MM.1S (cell line): ENCODE measurements around the gene ZNF764.

Source experiments
- DNase-seq: peaks from one replicate; pipeline ENCODE4 v3.0.0-alpha.2; 2015
- H2AFZ ChIP-seq: fragments of 300-600 bp; sonication (generic); 2 replicates; pipeline ENCODE4 v1.6.0; 2016; ENCODE audit warnings: antibody characterized with exemption, low read length
- H3F3A ChIP-seq: fragments of 300-600 bp; sonication (generic); 2 replicates; pipeline ENCODE4 v1.6.1; 2016; ENCODE audit warnings: mild to moderate bottlenecking, antibody characterized with exemption, low read length, moderate library complexity, mixed read lengths; ENCODE audit not compliant: insufficient read depth
- H3K27ac ChIP-seq: fragments of 300-600 bp; sonication (generic); 2 replicates; pipeline ENCODE4 v1.5.1; 2016; ENCODE audit warnings: mild to moderate bottlenecking, low read length
- H3K27me3 ChIP-seq: fragments of 300-600 bp; sonication (generic); replicated peaks from 2 replicates; pipeline ENCODE4 v1.6.0; 2016; ENCODE audit warnings: low read length; ENCODE audit not compliant: insufficient read depth
- H3K36me3 ChIP-seq: fragments of 300-600 bp; sonication (generic); replicated peaks from 2 replicates; pipeline ENCODE4 v1.6.1; 2016; ENCODE audit warnings: mild to moderate bottlenecking, low read length, mixed read lengths; ENCODE audit not compliant: insufficient read depth
- H3K4me1 ChIP-seq: fragments of 300-600 bp; sonication (generic); 2 replicates; pipeline ENCODE4 v1.6.1; 2016; ENCODE audit warnings: low read length, mixed read lengths
- H3K4me2 ChIP-seq: fragments of 300-600 bp; sonication (generic); 2 replicates; pipeline ENCODE4 v1.6.0; 2016; ENCODE audit warnings: low read depth, low read length
- H3K4me3 ChIP-seq: fragments of 300-600 bp; sonication (generic); 2 replicates; pipeline ENCODE4 v1.5.1; 2016; ENCODE audit warnings: low read length, mixed read lengths
- H3K79me2 ChIP-seq: fragments of 300-600 bp; sonication (generic); 2 replicates; pipeline ENCODE4 v1.6.1; 2016; ENCODE audit warnings: mixed run types, low read length, mixed read lengths
- H3K9ac ChIP-seq: fragments of 300-600 bp; sonication (generic); 2 replicates; pipeline ENCODE4 v1.6.1; 2016; ENCODE audit warnings: low read length, mixed read lengths
- H3K9me2 ChIP-seq: fragments of 300-600 bp; sonication (generic); replicated peaks from 2 replicates; pipeline ENCODE4 v1.6.1; 2016; ENCODE audit warnings: mild to moderate bottlenecking, low read length, mixed read lengths; ENCODE audit not compliant: insufficient read depth
- H3K9me3 ChIP-seq: fragments of 300-600 bp; sonication (generic); replicated peaks from 2 replicates; pipeline ENCODE4 v1.6.1; 2016; ENCODE audit warnings: mild to moderate bottlenecking, low read length, mixed read lengths; ENCODE audit not compliant: insufficient read depth
- H4K20me1 ChIP-seq: fragments of 300-600 bp; sonication (generic); 2 replicates; pipeline ENCODE4 v1.6.1; 2016; ENCODE audit warnings: mild to moderate bottlenecking, low read length, moderate library complexity, mixed read lengths; ENCODE audit not compliant: insufficient read depth
- CTCF ChIP-seq: fragments of 300-600 bp; sonication (generic); IDR thresholded peaks from 2 replicates; pipeline ENCODE4 v1.5.1; 2016; ENCODE audit warnings: antibody characterized with exemption, low read length, mixed read lengths
- EZH2 ChIP-seq: fragments of 300-600 bp; sonication (generic); optimal IDR thresholded peaks from 2 replicates; pipeline ENCODE3; 2017; ENCODE audit warnings: low read depth, mild to moderate bottlenecking, antibody characterized with exemption, low read length, mixed read lengths
- EZH2phosphoT487 ChIP-seq: fragments of 300-600 bp; sonication (generic); IDR thresholded peaks from 2 replicates; pipeline ENCODE4 v1.6.1; 2018; ENCODE audit warnings: antibody characterized with exemption, low read length

The ZNF764 gene

GRCh38 chr16:30566531-30566930, 8.4 kb upstream of the ZNF764 start:
- Histone ChIP-seq H3K79me2 (no peaks in the 10 kb centered on the region), H3K27me3 (no peaks in the 10 kb centered on the region), H3K36me3 (no peaks in the 10 kb centered on the region), H3K9me3 (no peaks in the 10 kb centered on the region), H3K9me2 (no peaks in the 10 kb centered on the region), H3K4me3 (no peak overlapping the region), H2AFZ (no peak overlapping the region), H3K4me1 (peaks cover 13% of the 10 kb centered on the region), H4K20me1 (no peaks in the 10 kb centered on the region), H3K27ac (no peak overlapping the region), H3F3A (peaks cover 13% of the 10 kb centered on the region), H3K9ac (no peak overlapping the region), H3K4me2 (no peak overlapping the region)
- TF ChIP-seq EZH2, result no peak
- TF ChIP-seq CTCF, result no peak
- no peak for TF ChIP-seq EZH2phosphoT487
- no peak for DNase-seq

GRCh38 chr16:30565984-30566383, 7.8 kb upstream of the ZNF764 start:
- Histone ChIP-seq H3K79me2 (no peaks in the 10 kb centered on the region), H4K20me1 (no peaks in the 10 kb centered on the region), H3K4me1 (peaks cover 13% of the 10 kb centered on the region), H3K27me3 (no peaks in the 10 kb centered on the region), H2AFZ (no peak overlapping the region), H3K9ac (no peak overlapping the region), H3K4me2 (no peak overlapping the region), H3K36me3 (no peaks in the 10 kb centered on the region), H3K9me2 (no peaks in the 10 kb centered on the region), H3F3A (peaks cover 9% of the 10 kb centered on the region), H3K27ac (no peak overlapping the region), H3K4me3 (no peak overlapping the region), H3K9me3 (no peaks in the 10 kb centered on the region)
- TF ChIP-seq CTCF (no peak), EZH2phosphoT487 (no peak), EZH2 (no peak)
- no peak for DNase-seq

GRCh38 chr16:30565526-30565925, 7.4 kb upstream of the ZNF764 start:
- no peak for DNase-seq
- H3K27me3 ChIP-seq, result no peaks in the 10 kb centered on the region
- no peaks in the 10 kb centered on the region for H3K36me3 ChIP-seq
- no peak overlapping the region for H3K4me2 ChIP-seq
- no peaks in the 10 kb centered on the region for H3K9me3 ChIP-seq
- H3K4me3 ChIP-seq, result no peak overlapping the region
- peaks cover 9% of the 10 kb centered on the region for H3F3A ChIP-seq
- H3K27ac ChIP-seq, result no peak overlapping the region
- no peak overlapping the region for H3K9ac ChIP-seq
- no peak overlapping the region for H2AFZ ChIP-seq
- H4K20me1 ChIP-seq, result no peaks in the 10 kb centered on the region
- peaks cover 13% of the 10 kb centered on the region for H3K4me1 ChIP-seq
- H3K79me2 ChIP-seq, result no peaks in the 10 kb centered on the region
- H3K9me2 ChIP-seq, result no peaks in the 10 kb centered on the region
- TF ChIP-seq CTCF, result no peak
- no peak for TF ChIP-seq EZH2phosphoT487
- no peak for TF ChIP-seq EZH2
